H9 (cell line): ENCODE measurements around the gene OR10V1. TPM values are rescaled to one million over a fixed set of nuclear protein-coding genes. Genes with fewer than 3 reads are reported as not detected.

Experiments used
- DNase-seq: peaks from one replicate; pipeline ENCODE4 v3.0.0-alpha.2; 2017
- H2AFZ ChIP-seq: one replicate; pipeline ENCODE4 v1.6.1; 2013; ENCODE audit warnings: mild to moderate bottlenecking, low read length, control low read depth, moderate library complexity
- H2AK5ac ChIP-seq: 2 replicates; pipeline ENCODE4 v1.6.1; 2013; ENCODE audit warnings: low read length, control low read depth, mixed read lengths; ENCODE audit not compliant: insufficient read length
- H2BK120ac ChIP-seq: one replicate; pipeline ENCODE4 v1.6.1; 2013; ENCODE audit warnings: low read depth, mild to moderate bottlenecking, low read length, control low read depth, inconsistent platforms; ENCODE audit not compliant: poor library complexity, severe bottlenecking
- H2BK12ac ChIP-seq: 2 replicates; pipeline ENCODE4 v1.6.1; 2013; ENCODE audit warnings: low read length, control low read depth, mixed read lengths, low read depth; ENCODE audit not compliant: insufficient read length
- H2BK15ac ChIP-seq: 2 replicates; pipeline ENCODE4 v1.6.1; 2013; ENCODE audit warnings: low read depth, low read length, control low read depth
- H2BK20ac ChIP-seq: one replicate; pipeline ENCODE4 v1.6.1; 2013; ENCODE audit warnings: low read depth, mild to moderate bottlenecking, low read length, control low read depth, inconsistent platforms; ENCODE audit not compliant: poor library complexity, severe bottlenecking
- H2BK5ac ChIP-seq: 2 replicates; pipeline ENCODE4 v1.6.1; 2013; ENCODE audit warnings: low read length, control low read depth, mixed read lengths; ENCODE audit not compliant: insufficient read length
- H3K14ac ChIP-seq: 2 replicates; pipeline ENCODE4 v1.6.1; 2013; ENCODE audit warnings: low read length, control low read depth; ENCODE audit not compliant: insufficient read depth
- H3K18ac ChIP-seq: 2 replicates; pipeline ENCODE4 v1.6.1; 2013; ENCODE audit warnings: low read depth, mild to moderate bottlenecking, mixed read lengths, low read length, control low read depth; ENCODE audit not compliant: insufficient read length
- H3K23ac ChIP-seq: 2 replicates; pipeline ENCODE4 v1.6.1; 2013; ENCODE audit warnings: low read length, control low read depth, mixed read lengths, low read depth; ENCODE audit not compliant: insufficient read length
- H3K23me2 ChIP-seq: 2 replicates; pipeline ENCODE4 v1.6.1; 2013; ENCODE audit warnings: low read depth, mild to moderate bottlenecking, mixed read lengths, low read length, control low read depth; ENCODE audit not compliant: insufficient read length, poor library complexity, severe bottlenecking
- H3K27ac ChIP-seq: 2 replicates; pipeline ENCODE4 v1.5.1; 2013; ENCODE audit warnings: low read length, control low read depth, mixed read lengths, low read depth; ENCODE audit not compliant: insufficient read length
- H3K27me3 ChIP-seq: 2 replicates; pipeline ENCODE4 v1.6.1; 2013; ENCODE audit warnings: low read length, control low read depth, inconsistent platforms; ENCODE audit not compliant: insufficient read depth
- H3K4ac ChIP-seq: 2 replicates; pipeline ENCODE4 v1.6.1; 2013; ENCODE audit warnings: low read depth, mild to moderate bottlenecking, control low read depth, inconsistent platforms, low read length, moderate library complexity
- H3K4me1 ChIP-seq: 2 replicates; pipeline ENCODE4 v1.6.1; 2013; ENCODE audit warnings: low read length, control low read depth, inconsistent platforms; ENCODE audit not compliant: insufficient read depth
- H3K4me2 ChIP-seq: 2 replicates; pipeline ENCODE4 v1.6.1; 2013; ENCODE audit warnings: low read length, control low read depth, mixed read lengths; ENCODE audit not compliant: insufficient read length, insufficient read depth
- H3K56ac ChIP-seq: 2 replicates; pipeline ENCODE4 v1.6.1; 2013; ENCODE audit warnings: low read depth, mild to moderate bottlenecking, mixed read lengths, low read length, control low read depth; ENCODE audit not compliant: insufficient read length
- H3K79me1 ChIP-seq: 2 replicates; pipeline ENCODE4 v1.6.1; 2013; ENCODE audit warnings: low read depth, mild to moderate bottlenecking, moderate library complexity, low read length, control low read depth, inconsistent platforms; ENCODE audit not compliant: insufficient read depth, poor library complexity, severe bottlenecking
- H3K79me2 ChIP-seq: 2 replicates; pipeline ENCODE4 v1.6.1; 2013; ENCODE audit warnings: low read length, control low read depth, inconsistent platforms; ENCODE audit not compliant: insufficient read depth
- H3K9ac ChIP-seq: 2 replicates; pipeline ENCODE4 v1.6.1; 2013; ENCODE audit warnings: low read length, control low read depth, mixed read lengths; ENCODE audit not compliant: insufficient read length; ENCODE audit errors: extremely low read depth
- H3K9me3 ChIP-seq: one replicate; pipeline ENCODE4 v1.6.1; 2013; ENCODE audit warnings: low read depth, low read length, inconsistent platforms; ENCODE audit not compliant: control insufficient read depth
- H3T11ph ChIP-seq: one replicate; pipeline ENCODE4 v1.6.1; 2013; ENCODE audit warnings: mild to moderate bottlenecking, low read length, control low read depth, inconsistent platforms
- H4K20me1 ChIP-seq: one replicate; pipeline ENCODE4 v1.6.1; 2013; ENCODE audit not compliant: control insufficient read depth, insufficient read length, insufficient read depth
- H4K5ac ChIP-seq: 2 replicates; pipeline ENCODE4 v1.6.1; 2013; ENCODE audit warnings: low read depth, mild to moderate bottlenecking, mixed read lengths, low read length, control low read depth; ENCODE audit not compliant: insufficient read length
- H4K8ac ChIP-seq: replicated peaks from 2 replicates; pipeline ENCODE4 v1.6.1; 2013; ENCODE audit warnings: low read length, control low read depth, mixed read lengths, low read depth; ENCODE audit not compliant: insufficient read length
- H4K91ac ChIP-seq: 2 replicates; pipeline ENCODE4 v1.6.1; 2013; ENCODE audit warnings: low read depth, mild to moderate bottlenecking, moderate library complexity, mixed read lengths, low read length, control low read depth; ENCODE audit not compliant: insufficient read length
- H3K27ac Mint-ChIP-seq, 3 experiments: 2 replicates in 2 of 3; 3 replicates in 1 of 3; pipeline ENCODE4 v1.8.0; 2020 to 2021; ENCODE audit warnings: mixed read lengths in 3 of 3, mild to moderate bottlenecking in 1 of 3, moderate library complexity in 1 of 3
- H3K27me3 Mint-ChIP-seq: 2 replicates; pipeline ENCODE4 v1.8.0; 2021; ENCODE audit warnings: low read depth, mild to moderate bottlenecking, moderate library complexity, mixed read lengths
- H3K36me3 Mint-ChIP-seq, 3 experiments: 2 replicates in 2 of 3; 3 replicates in 1 of 3; pipeline ENCODE4 v1.8.0; 2020 to 2021; ENCODE audit warnings: low read depth in 3 of 3, mixed read lengths in 3 of 3; ENCODE audit not compliant: insufficient read depth in 1 of 3
- H3K4me1 Mint-ChIP-seq, 2 experiments: 2 replicates each; pipeline ENCODE4 v1.8.0; 2020; ENCODE audit warnings: mixed read lengths in 2 of 2
- H3K4me3 Mint-ChIP-seq, 2 experiments: 2 replicates in 1 of 2; 3 replicates in 1 of 2; pipeline ENCODE4 v1.8.0; 2020 to 2021; ENCODE audit warnings: mild to moderate bottlenecking in 2 of 2, mixed read lengths in 2 of 2, moderate library complexity in 1 of 2
- H3K9me3 Mint-ChIP-seq, 2 experiments: 2 replicates in 1 of 2; 3 replicates in 1 of 2; pipeline ENCODE4 v1.8.0; 2020; ENCODE audit warnings: mild to moderate bottlenecking in 2 of 2, mixed read lengths in 2 of 2, moderate library complexity in 1 of 2
- CTCF ChIP-seq: fragments of 200-600 bp; sonication (generic); conservative IDR thresholded peaks from 3 replicates; pipeline ENCODE4 v1.8.0; 2021; ENCODE audit warnings: antibody characterized with exemption, mild to moderate bottlenecking
- WGBS: extraction: QIAGEN DNeasy Blood & Tissue Kit; methylation state at CpG from one replicate; pipeline ENCODE4 v1.1.7; 2013; ENCODE audit warnings: missing lambda C conversion rate, low lambda C conversion rate, mixed read lengths; ENCODE audit not compliant: insufficient read length; ENCODE audit errors: extremely low coverage; 5-methylcytosine and 5-hydroxymethylcytosine counted together
- total RNA-seq: library from RNA; stranded (reverse); gene quantifications from 2 replicates; pipeline ENCODE4 v1.2.1, GENCODE V29; 2021

OR10V1 gene
- total RNA-seq, 1 experiment from 2014 or later = not detected

- peaks cover 5 to 11% (median 7%) of the 10 kb centered on the region in 3 experiments; a peak in 6 of 7 replicates for H3K36me3 Mint-ChIP-seq
- DNase-seq = no peak
- TF ChIP-seq CTCF = no peak
- no CpG with 5 or more reads among the region's 6 CpGs for WGBS
- no peak overlapping the region for H3K23ac ChIP-seq
- H3K4me1 ChIP-seq = no peaks in the 10 kb centered on the region
- peaks cover 31% of the 10 kb centered on the region; the same call in 1 of the 2 replicates for H3K79me2 ChIP-seq
- H4K8ac ChIP-seq = no peak overlapping the region
- H3K79me1 ChIP-seq = peaks cover 14% of the 10 kb centered on the region
- H3K18ac ChIP-seq = no peak overlapping the region
- no peak overlapping the region for H3K14ac ChIP-seq
- no peak overlapping the region for H4K91ac ChIP-seq
- H4K5ac ChIP-seq = no peak overlapping the region
- no peak overlapping the region for H2AFZ ChIP-seq
- peaks cover 4% of the 10 kb centered on the region for H3K27me3 Mint-ChIP-seq
- no peak overlapping the region for H2BK12ac ChIP-seq
- H3K4me3 Mint-ChIP-seq = no peak overlapping the region
- H3K9me3 Mint-ChIP-seq = no peaks in the 10 kb centered on the region
- H3K56ac ChIP-seq = no peak overlapping the region
- no peak overlapping the region for H3T11ph ChIP-seq
- H3K27ac Mint-ChIP-seq = no peak overlapping the region
- H3K9ac ChIP-seq = no peak overlapping the region
- no peak overlapping the region for H3K4me2 ChIP-seq
- no peak overlapping the region for H3K27ac ChIP-seq
- H2BK5ac ChIP-seq = no peak overlapping the region
- no peak overlapping the region for H3K4ac ChIP-seq
- H3K27me3 ChIP-seq = no peaks in the 10 kb centered on the region
- no peaks in the 10 kb centered on the region for H4K20me1 ChIP-seq
- H2AK5ac ChIP-seq = no peak overlapping the region
- H2BK120ac ChIP-seq = no peak overlapping the region
- peaks cover 19 to 27% of the 10 kb centered on the region in 2 experiments for H3K4me1 Mint-ChIP-seq
- H2BK15ac ChIP-seq = no peak overlapping the region
- H3K9me3 ChIP-seq = no peaks in the 10 kb centered on the region
- H3K23me2 ChIP-seq = no peaks in the 10 kb centered on the region
- H2BK20ac ChIP-seq = no peak overlapping the region
These were observed 48.3 kb upstream of the OR10V1 start for GRCh38 chr11:59761993-59762392.
